Ecto neural progenitor cell (in vitro differentiated cells): ENCODE data around the gene SMARCD2.

Experiments
- DNase-seq: peaks from one replicate; pipeline ENCODE4 v3.0.0-alpha.2; 2018; ENCODE audit warnings: low spot score

SMARCD2 gene

DNA sequence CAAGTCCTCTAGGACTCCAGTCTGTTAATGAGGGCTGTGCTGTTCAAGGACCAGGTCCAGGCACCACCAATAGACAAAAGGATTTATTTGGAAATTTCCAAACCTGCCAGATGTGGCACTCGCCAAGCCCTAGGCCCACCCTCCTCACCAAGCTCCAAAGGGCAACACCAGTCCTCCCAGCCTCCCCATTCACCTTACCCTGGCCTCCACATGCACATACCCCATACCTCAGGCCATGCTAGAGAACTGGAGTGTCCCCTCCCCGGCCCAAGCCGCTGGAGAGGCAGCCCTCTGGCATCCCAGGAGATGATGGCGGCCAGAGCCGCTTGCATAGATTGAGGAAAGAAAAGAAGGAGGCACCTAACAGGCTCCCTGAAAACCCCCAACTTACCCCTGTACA lies 10.5 kb downstream of the SMARCD2 start:
- DNase-seq: no peak

DNA sequence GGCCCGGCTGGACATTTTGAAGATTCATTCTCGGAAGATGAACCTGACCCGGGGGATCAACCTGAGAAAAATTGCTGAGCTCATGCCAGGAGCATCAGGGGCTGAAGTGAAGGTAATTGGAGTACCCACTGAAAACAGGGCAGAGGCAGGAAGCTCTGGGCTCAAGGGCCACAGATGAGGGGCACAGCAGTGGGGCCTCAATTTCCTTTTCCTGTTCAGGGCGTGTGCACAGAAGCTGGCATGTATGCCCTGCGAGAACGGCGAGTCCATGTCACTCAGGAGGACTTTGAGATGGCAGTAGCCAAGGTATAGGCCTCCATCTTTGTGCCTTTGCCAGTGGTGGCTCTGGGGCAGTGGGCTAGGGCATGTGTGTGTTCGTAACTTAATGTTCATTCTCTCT lies 11.0 kb downstream of the SMARCD2 start:
- DNase-seq: no peak

DNA sequence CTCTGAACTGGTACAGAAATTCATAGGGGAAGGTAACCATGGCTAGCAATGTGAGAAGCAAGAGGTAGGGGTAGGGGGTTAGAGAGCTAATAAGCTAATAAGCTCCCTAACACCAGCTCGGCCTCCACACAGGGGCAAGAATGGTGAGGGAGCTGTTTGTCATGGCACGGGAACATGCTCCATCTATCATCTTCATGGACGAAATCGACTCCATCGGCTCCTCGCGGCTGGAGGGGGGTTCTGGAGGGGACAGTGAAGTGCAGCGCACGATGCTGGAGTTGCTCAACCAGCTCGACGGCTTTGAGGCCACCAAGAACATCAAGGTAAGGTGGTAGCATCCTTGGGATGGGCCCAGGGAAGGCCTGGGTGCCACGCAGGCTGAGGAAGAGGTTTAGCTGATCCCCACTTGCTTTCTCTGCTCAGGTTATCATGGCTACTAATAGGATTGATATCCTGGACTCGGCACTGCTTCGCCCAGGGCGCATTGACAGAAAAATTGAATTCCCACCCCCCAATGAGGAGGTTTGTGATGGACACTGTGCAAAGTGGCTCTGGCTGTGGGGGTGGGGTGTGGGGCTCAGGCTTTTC lies 11.5 kb downstream of the SMARCD2 start:
- no peak for DNase-seq

DNA sequence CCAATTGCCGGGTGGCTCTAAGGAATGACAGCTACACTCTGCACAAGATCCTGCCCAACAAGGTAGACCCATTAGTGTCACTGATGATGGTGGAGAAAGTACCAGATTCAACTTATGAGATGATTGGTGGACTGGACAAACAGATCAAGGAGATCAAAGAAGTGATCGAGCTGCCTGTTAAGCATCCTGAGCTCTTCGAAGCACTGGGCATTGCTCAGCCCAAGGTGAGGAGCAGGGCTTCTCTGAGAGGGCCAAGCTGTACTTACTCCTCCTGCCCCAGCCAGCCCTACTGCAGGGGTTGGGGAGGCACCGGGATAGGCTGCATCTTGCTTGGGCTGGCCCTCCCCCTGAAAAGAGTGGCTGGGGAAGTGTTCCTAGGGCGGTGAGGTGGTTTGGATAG lies 12.2 kb downstream of the SMARCD2 start:
- no peak for DNase-seq

DNA sequence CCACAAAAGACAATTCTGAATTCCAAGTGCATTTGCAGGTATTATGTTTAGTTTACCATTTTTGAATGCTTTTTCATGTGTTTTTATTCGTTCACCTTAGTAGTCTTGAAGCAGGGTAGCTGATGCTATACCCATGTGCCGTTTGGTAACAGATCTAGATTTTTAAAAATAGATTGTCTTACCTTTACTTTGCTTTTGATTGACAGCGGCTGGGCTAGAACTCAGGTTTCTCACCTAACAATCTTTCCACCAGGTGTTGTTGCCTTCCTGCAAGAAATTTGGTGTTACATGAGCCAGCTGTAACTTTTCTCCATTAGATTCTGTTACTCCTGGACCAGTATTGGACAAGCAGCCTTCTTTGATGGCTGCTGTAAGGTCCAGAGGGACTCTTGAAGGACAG lies 13.5 kb downstream of the SMARCD2 start:
- no peak for DNase-seq

DNA sequence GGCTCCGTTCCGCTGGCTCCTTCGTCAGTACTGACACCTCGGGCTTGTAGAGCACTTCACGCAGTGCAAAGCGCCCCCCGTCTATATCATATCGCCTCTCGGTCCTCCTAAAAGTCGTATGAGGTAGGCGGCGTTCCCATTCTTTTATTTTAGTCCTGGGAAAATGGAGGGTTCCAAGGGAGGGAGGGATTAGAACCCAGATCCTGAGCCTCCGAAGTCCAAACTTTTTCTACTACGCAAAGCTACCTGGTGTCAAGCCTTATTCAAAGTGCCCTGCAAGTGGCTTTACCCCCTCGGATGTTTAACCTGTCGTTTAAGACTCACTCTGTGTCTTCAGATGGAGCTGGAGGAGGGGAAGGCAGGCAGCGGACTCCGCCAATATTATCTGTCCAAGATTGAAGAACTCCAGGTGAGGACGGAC lies 14.7 kb downstream of the SMARCD2 start:
- DNase-seq: no peak

DNA sequence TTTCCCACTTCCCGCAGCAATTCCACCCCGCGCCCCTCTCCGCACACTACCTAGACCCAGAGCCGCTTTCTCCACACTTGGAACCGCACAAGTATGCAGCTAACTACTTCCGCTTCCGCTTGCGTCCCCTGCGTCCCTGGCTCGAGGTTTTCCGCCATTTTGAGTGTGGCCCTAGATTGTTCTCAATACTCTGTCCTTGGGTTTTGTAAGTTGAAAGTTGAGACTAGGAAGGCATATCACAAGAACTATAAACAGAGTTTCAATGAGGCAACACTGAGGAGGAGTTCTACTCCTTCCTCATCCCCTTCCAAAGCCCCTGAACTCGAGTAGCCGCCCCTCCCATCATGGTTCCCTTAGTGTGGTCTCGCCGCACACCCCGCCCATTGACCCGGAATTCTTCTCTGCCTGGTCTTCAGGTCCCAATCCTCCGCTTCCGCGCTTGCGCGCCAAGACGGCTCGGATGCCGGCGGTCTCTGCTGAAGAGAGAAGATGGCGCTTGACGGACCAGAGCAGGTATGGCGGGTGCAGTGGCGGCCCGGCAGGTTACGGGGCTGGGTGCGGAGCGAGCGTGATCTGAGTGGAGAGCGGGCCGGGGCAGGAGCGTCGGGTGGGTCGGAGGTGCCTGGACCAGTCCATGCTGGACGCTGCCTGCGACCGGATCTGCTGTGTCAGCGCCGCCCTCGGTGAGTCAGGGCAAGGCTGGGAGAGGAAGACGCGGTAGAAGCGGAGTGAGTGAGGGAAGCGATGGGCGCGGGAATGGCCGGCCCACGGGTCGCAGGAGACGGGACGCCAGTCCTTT lies 15.3 kb downstream of the SMARCD2 start, which contains the start of the genes FTSJ3 and PSMC5:
Gene FTSJ3, minus strand, starts transcription at position 662 of the 799 bp plus-strand sequence. CDS start 761 bp downstream, outside the sequence.
Gene PSMC5, plus strand, starts transcription at position 430 of the 799 bp plus-strand sequence. Its CDS starts 60 bp downstream, at position 490.
- peak; percentile 98 for DNase-seq

DNA sequence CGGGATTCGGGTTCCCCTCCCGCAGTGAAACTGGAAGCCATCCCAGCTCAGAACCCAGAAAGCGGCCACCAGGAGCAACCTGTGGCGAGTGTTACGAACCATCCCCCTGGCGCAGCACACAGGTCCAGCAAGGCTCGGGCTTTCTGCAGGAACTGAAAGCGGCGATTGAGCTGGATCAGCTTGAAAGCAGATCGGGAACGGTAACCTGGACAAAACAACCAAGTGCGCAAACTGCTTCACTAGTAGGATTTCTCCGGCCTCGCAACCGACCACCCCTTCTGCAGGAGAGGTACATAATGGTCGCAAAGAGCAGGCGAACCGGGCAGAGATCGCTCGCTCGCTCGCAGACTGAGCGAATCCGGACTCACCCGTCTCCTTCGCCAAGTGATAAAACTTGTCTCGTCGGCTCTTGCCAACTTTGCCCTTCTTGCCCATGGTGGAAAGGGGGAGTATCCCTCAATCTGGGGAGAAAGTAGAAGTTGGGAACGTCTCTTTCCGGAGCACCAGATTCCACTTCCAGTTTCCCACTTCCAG lies 15.9 kb downstream of the SMARCD2 start:
- DNase-seq: no peak

DNA sequence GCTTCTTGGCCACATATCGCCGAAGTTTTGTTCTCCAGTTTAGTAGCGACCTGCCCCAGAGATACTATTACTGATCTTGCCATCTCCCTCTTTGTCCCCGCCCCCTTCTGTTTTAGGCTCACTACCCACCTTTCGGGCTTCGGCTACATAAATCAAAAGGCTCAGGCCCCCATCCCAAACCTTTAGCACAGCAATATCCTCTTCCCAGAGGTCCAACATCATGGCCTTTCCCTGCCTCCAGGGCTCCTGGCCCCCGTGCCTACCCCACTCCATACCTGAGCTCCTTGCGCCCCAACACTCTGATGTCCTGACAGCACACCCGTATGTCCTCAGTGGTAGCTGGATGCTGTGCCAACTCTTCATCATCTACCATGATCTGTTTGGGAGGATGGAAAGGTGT lies 18.1 kb downstream of the SMARCD2 start:
- no peak for DNase-seq

DNA sequence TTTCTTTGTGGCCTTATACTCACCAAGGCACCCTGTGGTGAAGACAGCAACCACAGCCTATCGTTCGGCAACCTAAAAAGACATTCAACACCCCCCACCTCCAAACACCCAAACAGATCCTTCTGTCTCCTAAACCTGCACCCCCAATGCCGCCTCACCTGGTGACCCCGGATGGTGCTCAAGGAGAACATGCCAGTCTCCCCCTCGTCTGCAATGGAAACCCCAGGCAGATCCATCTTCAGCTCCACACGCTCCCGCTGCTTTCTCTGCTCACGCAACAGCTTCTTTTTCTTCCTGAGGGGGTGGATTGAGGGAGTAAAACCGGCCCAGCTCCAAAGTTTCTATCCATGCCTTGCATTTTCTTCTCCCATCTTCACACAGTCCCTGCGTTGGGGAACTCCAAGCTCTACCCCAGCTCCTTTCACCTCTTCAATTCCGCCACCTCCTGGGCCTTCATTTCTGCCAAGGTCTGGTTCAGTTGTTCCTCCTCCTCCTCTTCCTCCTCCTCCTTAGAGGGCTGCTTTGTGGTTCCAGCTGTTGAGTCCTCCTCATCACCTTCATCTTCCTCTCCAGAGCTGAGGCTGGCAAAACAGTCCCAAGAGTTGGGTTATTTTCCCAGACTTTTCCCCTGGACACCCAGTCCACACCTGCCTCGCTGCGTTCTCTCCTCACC lies 18.7 kb downstream of the SMARCD2 start:
- DNase-seq: no peak

DNA sequence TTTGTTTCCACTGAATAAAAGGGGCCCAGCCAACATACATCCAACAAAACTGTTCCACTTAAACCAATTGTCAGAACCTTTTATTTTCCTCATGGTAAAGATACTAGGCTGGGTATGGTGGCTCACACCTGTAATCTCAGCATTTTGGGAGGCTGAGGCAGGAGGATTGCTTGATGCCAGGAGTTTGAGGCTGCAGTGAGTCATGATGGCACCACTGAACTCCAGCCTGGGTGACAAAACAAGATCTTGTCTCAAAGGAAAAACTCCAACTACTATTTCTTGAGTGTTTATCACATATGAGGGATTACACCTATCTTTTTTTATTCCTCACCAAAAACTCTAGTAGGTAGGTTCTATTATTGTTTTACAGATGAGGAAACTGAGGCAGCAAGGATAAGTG lies 19.9 kb downstream of the SMARCD2 start:
- DNase-seq: no peak

DNA sequence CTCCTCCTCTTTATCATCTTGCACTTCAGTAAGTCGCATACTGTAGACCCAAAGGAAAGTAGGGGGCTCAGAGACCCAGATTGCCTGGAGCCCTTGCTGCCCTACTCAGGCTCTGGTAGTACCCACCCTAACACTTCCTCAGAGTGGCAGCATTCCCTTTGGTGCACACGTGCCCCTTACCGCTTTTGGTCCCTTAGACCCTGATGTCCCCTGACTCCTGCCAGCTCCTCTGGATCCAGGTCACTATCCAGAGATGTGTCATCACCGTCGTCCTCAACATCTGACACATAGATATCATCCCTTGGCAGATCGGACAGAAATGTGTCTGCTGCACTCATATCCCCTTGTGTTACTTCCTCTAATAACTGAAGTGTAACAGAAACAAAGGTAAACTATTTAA lies 20.7 kb downstream of the SMARCD2 start:
- DNase-seq: no peak

DNA sequence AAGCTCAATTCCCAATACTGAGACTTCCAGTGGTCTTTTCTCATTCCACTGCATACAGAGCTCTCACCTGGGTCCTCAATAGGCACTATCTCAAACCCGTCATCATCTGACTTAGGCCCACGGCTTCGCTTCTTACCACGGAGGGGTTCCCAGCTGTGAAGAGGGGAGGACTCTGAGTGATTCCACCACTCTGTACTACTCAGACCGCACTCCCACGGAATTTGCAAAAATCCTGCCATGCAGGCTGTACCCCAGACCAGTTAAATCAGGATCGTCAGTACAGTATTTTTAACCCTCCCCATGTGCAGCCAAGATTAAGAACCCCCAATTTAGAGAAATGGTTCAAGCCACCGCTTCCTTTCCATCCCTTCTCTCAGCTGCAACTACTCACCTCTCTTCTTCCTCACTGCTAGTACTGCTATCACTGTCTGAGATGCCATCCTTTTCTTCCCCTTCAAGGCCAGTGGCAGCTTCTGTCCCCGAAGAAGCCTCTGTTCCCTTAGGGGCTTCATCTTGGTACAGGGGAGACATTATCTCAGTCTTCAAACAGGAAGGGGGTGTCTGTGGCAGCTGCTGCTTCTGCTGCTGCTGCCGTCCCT lies 21.4 kb downstream of the SMARCD2 start:
- no peak for DNase-seq

DNA sequence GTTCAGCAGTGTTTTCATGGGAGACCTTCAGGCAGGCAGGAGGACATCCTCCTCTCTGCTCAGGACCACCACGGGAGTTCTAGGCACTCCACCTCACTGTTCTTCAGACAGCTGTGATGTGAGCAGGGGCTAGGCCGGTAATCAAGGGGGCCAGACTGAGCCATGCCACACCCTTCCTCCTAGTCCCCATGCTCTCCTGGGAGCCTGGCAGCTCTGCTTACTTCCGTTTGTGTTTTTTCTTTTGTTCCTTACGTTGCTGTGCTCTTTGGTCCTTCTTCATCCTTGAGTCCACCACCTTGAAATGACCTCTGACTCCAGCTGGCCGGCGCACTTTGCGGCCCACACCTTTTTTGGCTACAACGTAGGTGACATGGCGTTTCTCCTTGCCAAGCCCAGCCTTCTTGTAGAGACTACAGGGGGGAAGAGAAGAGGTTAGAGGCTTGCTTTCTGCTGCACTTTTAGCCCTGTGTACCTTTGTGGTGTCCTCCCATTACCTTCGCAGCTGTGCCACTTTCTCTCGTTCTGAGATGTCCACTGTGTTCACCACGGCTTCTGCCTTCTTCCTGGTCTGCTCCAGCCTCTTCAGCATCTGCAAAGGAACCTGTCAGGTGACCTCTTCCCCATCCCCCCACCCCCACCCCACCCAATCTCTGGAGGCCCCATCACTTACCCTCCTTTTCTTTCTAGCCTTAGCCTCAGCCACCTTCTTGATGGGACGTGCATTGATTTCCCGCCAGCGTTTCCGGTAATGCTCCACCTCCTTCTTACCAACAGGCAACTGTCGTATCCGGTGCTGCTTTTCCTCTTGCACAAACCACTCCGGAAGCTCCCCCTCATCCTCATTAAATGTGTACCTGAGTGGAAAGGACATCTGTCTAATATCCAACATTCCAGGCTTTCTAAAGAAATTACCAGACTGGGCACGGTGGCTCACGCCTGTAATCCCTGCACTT lies 22.6 kb downstream of the SMARCD2 start:
- no peak for DNase-seq

DNA sequence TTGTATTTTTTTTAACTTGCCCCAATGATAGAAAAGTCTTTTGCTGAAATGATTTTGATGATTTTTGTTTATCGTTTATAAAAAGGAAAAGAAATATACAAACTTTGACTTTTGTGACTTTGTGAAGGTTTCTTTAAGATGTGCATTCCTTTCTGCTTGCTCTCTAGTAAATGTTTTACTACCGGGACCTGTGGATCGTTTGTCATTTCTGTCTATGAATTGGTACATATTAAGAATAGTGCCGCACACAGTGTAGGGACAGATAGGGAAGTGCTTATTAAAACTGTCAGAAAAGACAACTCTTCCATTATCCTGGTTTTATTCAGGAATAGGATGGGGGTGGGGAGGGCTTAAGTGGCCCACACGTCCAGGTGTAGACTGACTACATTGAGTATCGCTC lies 23.4 kb downstream of the SMARCD2 start:
- no peak for DNase-seq

DNA sequence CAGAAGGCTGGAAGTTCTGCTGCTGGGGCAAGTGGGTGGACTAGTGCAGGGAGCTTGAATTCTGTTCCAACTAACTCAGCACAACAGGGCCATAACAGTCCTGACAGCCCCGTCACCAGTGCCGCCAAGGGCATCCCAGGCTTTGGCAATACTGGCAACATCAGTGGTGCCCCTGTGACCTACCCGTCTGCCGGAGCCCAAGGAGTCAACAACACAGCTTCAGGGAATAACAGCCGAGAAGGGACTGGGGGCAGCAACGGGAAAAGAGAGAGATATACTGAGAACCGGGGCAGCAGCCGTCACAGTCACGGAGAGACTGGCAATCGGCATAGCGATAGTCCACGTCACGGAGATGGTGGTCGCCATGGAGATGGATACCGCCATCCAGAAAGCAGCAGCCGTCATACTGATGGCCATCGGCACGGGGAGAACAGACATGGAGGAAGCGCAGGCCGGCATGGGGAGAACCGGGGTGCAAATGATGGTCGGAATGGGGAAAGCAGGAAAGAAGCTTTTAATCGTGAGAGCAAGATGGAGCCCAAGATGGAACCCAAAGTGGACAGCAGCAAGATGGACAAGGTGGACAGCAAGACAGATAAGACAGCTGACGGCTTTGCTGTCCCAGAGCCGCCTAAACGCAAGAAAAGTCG lies 24.6 kb downstream of the SMARCD2 start:
- DNase-seq: no peak

DNA sequence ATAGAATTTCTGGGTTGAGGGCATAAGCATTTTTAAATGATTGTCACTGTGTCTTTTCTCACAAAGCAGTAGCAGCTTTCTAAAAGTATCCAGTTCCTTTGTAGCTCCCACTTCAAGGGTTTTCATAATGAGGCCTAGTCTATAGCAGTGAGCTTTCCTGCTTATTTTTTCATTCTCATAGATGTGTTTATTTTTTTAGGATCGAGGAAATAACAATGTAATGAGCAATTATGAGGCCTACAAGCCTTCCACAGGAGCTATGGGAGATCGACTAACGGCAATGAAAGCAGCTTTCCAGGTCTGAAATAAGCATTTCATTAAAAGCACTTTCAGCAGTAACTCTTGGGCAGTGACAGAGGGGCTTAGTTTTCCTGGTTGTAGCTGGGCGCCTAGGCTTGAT lies 25.8 kb downstream of the SMARCD2 start:
- DNase-seq: no peak

DNA sequence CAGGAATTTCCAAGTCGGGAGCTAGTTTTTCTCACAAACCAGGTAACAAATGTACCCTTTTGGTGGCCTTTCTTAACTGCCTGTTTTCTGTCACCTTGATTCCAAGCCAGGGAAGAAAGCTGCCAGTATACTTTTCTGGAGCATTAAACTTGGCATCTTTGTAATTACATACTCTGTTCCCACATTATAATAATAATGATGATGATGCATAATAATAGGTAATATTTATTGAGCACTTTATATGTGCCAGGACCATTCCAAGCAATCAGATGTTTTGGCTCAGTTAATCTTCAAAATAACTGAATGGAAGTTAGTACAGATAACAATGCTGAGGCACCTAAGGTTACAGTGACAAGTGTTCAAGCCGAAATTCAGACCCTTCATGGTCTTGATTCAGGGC lies 26.4 kb downstream of the SMARCD2 start:
- DNase-seq: no peak

DNA sequence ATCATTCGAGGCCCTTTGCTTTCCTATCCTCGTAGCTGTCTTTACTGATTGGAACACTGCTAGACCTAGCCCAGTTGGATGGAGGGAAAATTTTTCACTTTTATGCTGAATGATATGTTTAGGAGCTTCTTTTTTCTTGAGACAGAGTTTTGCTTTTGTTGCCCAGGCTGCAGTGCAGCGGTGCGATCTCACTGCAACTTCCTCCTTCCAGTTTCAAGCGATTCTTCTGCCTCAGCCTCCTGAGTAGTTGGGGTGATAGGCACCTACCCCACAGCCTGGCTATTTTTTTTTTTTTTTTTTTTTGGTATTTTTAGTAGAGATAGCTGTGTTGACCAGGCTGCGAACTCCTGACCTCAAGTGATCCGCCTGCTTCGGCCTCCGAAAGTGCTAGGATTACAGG lies 32.5 kb downstream of the SMARCD2 start:
- DNase-seq: no peak

DNA sequence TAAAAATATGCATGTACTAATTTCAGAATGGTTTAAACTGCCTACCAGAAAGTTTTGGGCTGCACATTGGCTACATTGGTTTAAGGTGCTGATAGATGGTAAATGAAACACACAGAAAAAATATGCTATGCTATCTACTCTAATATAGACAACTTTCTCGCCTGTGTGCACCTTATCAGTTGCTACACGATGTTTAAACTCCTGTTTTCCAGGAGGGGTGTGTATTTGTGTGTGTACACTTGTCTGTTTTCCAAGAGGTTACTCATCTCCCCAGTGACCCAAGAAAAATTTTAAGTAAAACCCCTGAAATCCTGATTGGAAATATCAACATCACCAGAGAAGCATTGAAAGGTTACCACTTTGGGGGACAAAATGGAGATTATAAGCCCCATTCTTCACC lies 36.9 kb downstream of the SMARCD2 start:
- DNase-seq: no peak

DNA sequence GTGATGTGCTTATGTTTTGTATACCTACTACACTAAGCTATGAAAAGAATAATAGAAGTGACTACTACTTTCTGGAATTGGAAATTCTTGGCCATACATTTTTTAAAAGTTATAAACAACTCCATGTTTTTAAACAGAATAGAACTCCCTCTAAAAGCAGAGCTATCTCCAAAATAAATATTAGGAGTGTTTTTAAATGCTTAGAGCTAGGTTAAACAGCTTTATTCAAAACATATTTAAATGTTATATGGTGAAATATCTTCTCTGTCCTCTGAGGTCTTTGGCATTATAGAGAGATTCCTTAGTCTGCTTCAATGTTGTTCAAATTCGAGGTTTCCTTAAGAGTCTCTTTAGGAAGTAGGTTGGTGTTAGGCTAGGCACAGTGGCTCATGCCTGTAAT lies 38.2 kb downstream of the SMARCD2 start:
- no peak for DNase-seq
